ENCODE measurements around the gene CASP10.
"Not testable (repeated sequence)": the region's sequence is repeated elsewhere in the genome, so short reads cannot be mapped to it uniquely, and the experiment has no call there.

Gene CASP10

GRCh38 chr2:201235860-201236811 lies 53.2 kb downstream of the CASP10 start:
- DNase-seq, result peak; percentile 27 to 51

GRCh38 chr2:201237486-201238123 lies 54.7 kb downstream of the CASP10 start:
- no peak for DNase-seq

GRCh38 chr2:201239167-201239935 lies 56.4 kb downstream of the CASP10 start:
- not testable (repeated sequence) for DNase-seq

- no peak for DNase-seq
These were observed 59.8 kb downstream of the CASP10 start for GRCh38 chr2:201242571-201243277.

GRCh38 chr2:201244829-201245228 lies 61.9 kb downstream of the CASP10 start:
- DNase-seq, result no peak

- DNase-seq, result no peak
These were observed 63.3 kb downstream of the CASP10 start for GRCh38 chr2:201246280-201246679.

- no peak for DNase-seq
These were observed 65.4 kb downstream of the CASP10 start for GRCh38 chr2:201248288-201248844.

GRCh38 chr2:201249889-201250288 lies 66.9 kb downstream of the CASP10 start:
- no peak for DNase-seq

- no peak for DNase-seq
These were observed 67.8 kb downstream of the CASP10 start for GRCh38 chr2:201250741-201251140.

GRCh38 chr2:201254081-201254730 lies 71.3 kb downstream of the CASP10 start:
- DNase-seq, result no peak

GRCh38 chr2:201255408-201256033 lies 72.6 kb downstream of the CASP10 start:
- no peak for DNase-seq

- no peak for DNase-seq
These were observed 73.1 kb downstream of the CASP10 start for GRCh38 chr2:201256082-201256481.

GRCh38 chr2:201257381-201257955 lies 74.5 kb downstream of the CASP10 start:
- no peak for DNase-seq

GRCh38 chr2:201257956-201258665 lies 75.2 kb downstream of the CASP10 start:
- DNase-seq, result peak in 1 of 2 experiments; percentile 2

- DNase-seq, result no peak
These were observed 76.0 kb downstream of the CASP10 start for GRCh38 chr2:201258666-201259615.

GRCh38 chr2:201260302-201260800 lies 77.4 kb downstream of the CASP10 start, which contains the start of gene CASP8:
TSS of gene CASP8 (plus strand) at chr2:201260536. CDS start at chr2:201266487, 5,951 bp downstream.
- no peak for DNase-seq

- no peak for DNase-seq
These were observed 78.5 kb downstream of the CASP10 start for GRCh38 chr2:201261471-201261870.

- DNase-seq, result no peak
These were observed 79.0 kb downstream of the CASP10 start for GRCh38 chr2:201261906-201262305.

GRCh38 chr2:201262718-201263117 lies 79.8 kb downstream of the CASP10 start:
- no peak for DNase-seq

Data from NCI-H2081 (cell line).